Epidermal melanocyte (primary cell): ENCODE data around the gene CMTM5.
"Not testable (repeated sequence)": the region's sequence is repeated elsewhere in the genome, so short reads cannot be mapped to it uniquely, and the experiment has no call there.

ENCODE experiments used
- DNase-seq: peaks from one replicate; pipeline ENCODE4 v3.0.0; 2011; ENCODE audit warnings: low spot score; ENCODE audit not compliant: insufficient read length

The CMTM5 gene

DNA sequence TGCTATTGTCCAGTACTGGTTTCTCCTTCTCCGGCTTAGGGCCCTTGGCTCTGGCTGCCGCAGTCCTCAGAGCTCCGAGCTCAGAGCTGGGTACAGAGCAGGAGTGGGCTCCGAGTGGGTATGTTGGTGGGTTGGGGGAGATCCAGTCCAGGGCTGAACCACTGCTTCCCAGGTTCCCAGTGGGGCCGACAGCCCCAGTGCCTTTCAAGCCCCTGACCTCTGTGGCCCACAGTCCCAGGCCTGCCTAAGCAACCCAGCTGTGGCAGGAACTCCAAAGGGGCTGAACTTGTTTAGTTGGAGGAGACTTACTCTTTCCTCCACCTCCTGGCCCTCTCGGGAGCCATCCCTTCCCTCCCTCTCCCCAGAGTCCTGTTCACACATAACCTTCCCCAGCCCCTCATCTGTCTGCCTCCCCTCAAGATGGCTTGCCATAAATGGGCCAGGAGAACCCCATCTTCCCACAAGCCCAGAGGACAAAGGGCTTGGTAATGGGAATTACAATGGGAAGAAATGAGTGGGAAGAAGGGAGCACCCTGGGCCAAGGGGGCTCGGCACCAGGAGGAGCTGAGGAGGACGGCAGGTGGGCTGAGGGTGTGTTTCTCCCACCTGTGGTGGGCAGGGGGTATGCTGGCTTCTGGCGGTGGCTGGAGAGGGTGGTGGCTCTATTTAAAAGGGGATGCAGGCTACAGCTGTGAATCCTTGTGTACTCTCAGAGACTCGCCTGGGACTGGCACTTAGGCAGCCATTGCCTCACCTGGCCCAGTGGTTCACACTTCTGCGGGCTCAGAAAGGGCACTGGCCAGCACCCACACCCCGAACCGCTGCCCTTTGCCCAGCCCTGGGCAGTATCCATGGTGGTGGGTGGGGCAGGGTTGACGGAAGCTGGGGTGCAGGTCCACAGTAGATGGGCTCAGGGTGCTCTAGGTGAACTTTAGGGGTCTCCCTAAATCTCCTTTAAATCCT lies 35.0 kb downstream of the CMTM5 start:
- no peak for DNase-seq

GRCh38 chr14:23413681-23414080 lies 36.8 kb downstream of the CMTM5 start:
- DNase-seq: no peak

- DNase-seq: no peak
Measured at GRCh38 chr14:23414254-23414653, 37.4 kb downstream of the CMTM5 start.

GRCh38 chr14:23414906-23415820 lies 38.3 kb downstream of the CMTM5 start:
- DNase-seq: no peak

GRCh38 chr14:23415821-23416778 lies 39.3 kb downstream of the CMTM5 start:
- no peak for DNase-seq

DNA sequence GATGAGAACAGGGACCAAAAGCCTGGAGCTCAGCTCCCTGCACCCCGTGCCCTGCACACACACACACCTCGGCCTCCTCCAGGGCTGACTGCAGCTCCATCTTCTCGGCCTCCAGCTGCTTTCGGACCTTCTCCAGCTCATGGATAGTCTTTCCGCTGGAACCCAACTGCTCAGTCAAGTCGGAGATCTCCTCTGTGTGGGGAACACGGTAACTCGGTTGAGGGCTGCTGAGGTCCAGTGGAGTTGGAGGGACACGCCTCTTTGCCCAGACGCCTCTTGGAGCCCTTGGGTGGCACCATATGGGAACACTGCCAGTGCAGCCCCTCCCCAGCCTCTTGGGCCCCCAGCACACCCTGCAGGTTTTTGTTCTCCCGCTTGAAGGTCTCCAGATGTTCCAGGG lies 40.0 kb downstream of the CMTM5 start:
- DNase-seq: no peak

DNA sequence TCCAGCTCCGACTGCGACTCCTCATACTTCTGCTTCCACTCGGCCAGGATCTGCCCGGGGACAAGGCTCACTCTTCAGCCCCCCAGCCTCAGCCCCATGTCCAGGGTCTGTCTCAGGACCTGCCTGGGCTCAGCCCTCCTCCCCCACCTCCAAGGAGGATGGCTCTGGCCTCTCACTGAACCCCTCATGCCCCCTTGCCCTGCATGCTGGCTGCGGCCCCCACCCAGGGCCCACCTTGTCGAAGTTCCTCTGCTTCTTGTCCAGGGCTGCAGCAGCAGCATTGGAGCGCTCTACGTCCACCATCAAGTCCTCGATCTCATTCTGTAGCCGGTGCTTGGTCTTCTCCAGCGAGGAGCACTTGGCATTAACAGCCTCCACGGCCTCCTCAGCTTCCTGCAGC lies 40.4 kb downstream of the CMTM5 start:
- not testable (repeated sequence) for DNase-seq

- no peak for DNase-seq
Measured at GRCh38 chr14:23418021-23418420, 41.2 kb downstream of the CMTM5 start.

- not testable (repeated sequence) for DNase-seq
Measured at GRCh38 chr14:23419646-23420045, 42.8 kb downstream of the CMTM5 start.

GRCh38 chr14:23421594-23421993 lies 44.7 kb downstream of the CMTM5 start:
- DNase-seq: no peak

GRCh38 chr14:23423657-23424056 lies 46.8 kb downstream of the CMTM5 start:
- no peak for DNase-seq

- DNase-seq: no peak
Measured at GRCh38 chr14:23425169-23425568, 48.3 kb downstream of the CMTM5 start.

- not testable (repeated sequence) for DNase-seq
Measured at GRCh38 chr14:23425798-23426197, 49.0 kb downstream of the CMTM5 start.

- DNase-seq: no peak
Measured at GRCh38 chr14:23428686-23429495, 52.0 kb downstream of the CMTM5 start.
